ENCODE measurements around the gene SHB. TPM values are rescaled to one million over a fixed set of nuclear protein-coding genes. Genes with fewer than 3 reads are reported as not detected.

Gene SHB
- total RNA-seq, 1 experiment from 2014 or later = 29.6 TPM

- intact Hi-C loops (cut with micrococcal nuclease) = no loop called here
- Mint-ChIP-seq H3K4me3 (ENCODE audit: unreplicated experiment) (no peak overlapping the region), H3K27ac (ENCODE audit: low read depth, unreplicated experiment) (peak overlapping the region; percentile 67)
Observed at GRCh38 chr9:37937366-37937765, 131.7 kb downstream of the SHB start.

GRCh38 chr9:37936965-37937364 lies 132.1 kb downstream of the SHB start:
- intact Hi-C loops (cut with micrococcal nuclease) = no loop called here
- peaks cover 24% of the 10 kb centered on the region for H3K4me1 Mint-ChIP-seq (ENCODE audit: insufficient read depth, unreplicated experiment)
- H3K4me3 Mint-ChIP-seq (ENCODE audit: unreplicated experiment) = no peak overlapping the region

More at GRCh38 chr9:37937366-37937765, 131.7 kb downstream of the SHB start:
- ChIA-PET CTCF (interaction anchor here (1.0 to 1.7 kb wide), 5 partner anchors 16 to 56 kb away, joined by 3 to 5 read pairs (median 4); no protein-coding TSS in a partner anchor), POLR2A (interaction anchor here (1.8 to 2.2 kb wide), 2 partner anchors 15 to 19 kb away, joined by 4 to 7 read pairs; no protein-coding TSS in a partner anchor)
- no peak for DNase-seq (ENCODE audit: unreplicated experiment)
- peaks cover 24% of the 10 kb centered on the region for H3K4me1 Mint-ChIP-seq (ENCODE audit: insufficient read depth, unreplicated experiment)
- no peaks in the 10 kb centered on the region for H3K9me3 Mint-ChIP-seq (ENCODE audit: unreplicated experiment)
- H3K36me3 Mint-ChIP-seq (ENCODE audit: insufficient read depth, unreplicated experiment) = peaks cover 10% of the 10 kb centered on the region
- H3K27me3 Mint-ChIP-seq (ENCODE audit: insufficient read depth, unreplicated experiment) = no peaks in the 10 kb centered on the region
- no peak for TF ChIP-seq CTCF (IDR thresholded peaks at IDR 0.05; ENCODE audit: unreplicated experiment)
- BruUV-seq (replicated peaks) = no TSS peak

GRCh38 chr9:37936376-37936775 lies 132.7 kb downstream of the SHB start:
- H3K27ac Mint-ChIP-seq (ENCODE audit: low read depth, unreplicated experiment) = peak overlapping the region; percentile 67
- H3K9me3 Mint-ChIP-seq (ENCODE audit: unreplicated experiment) = no peaks in the 10 kb centered on the region
- H3K27me3 Mint-ChIP-seq (ENCODE audit: insufficient read depth, unreplicated experiment) = no peaks in the 10 kb centered on the region
- no peak for TF ChIP-seq CTCF (IDR thresholded peaks at IDR 0.05; ENCODE audit: unreplicated experiment)
- DNase-seq (ENCODE audit: unreplicated experiment) = peak; percentile 44
- BruUV-seq (replicated peaks) = no TSS peak
- intact Hi-C loops (cut with micrococcal nuclease) = no loop called here
- POLR2A ChIA-PET = interaction anchor here (0.6 to 2.2 kb wide), 3 partner anchors 15 to 46 kb away, joined by 3 to 7 read pairs (median 4); no protein-coding TSS in a partner anchor
- H3K4me1 Mint-ChIP-seq (ENCODE audit: insufficient read depth, unreplicated experiment) = peaks cover 24% of the 10 kb centered on the region
- CTCF ChIA-PET = interaction anchor here (0.6 to 1.7 kb wide), 6 partner anchors 10 to 131 kb away, joined by 3 to 5 read pairs (median 4); no protein-coding TSS in a partner anchor
- H3K4me3 Mint-ChIP-seq (ENCODE audit: unreplicated experiment) = no peak overlapping the region
- peaks cover 10% of the 10 kb centered on the region for H3K36me3 Mint-ChIP-seq (ENCODE audit: insufficient read depth, unreplicated experiment)

More at GRCh38 chr9:37936965-37937364, 132.1 kb downstream of the SHB start:
- no peak for TF ChIP-seq CTCF (IDR thresholded peaks at IDR 0.05; ENCODE audit: unreplicated experiment)
- ChIA-PET POLR2A (interaction anchor here (1.8 to 2.2 kb wide), 2 partner anchors 15 to 20 kb away, joined by 4 to 7 read pairs; no protein-coding TSS in a partner anchor), CTCF (interaction anchor here (0.6 to 1.7 kb wide), 7 partner anchors 16 to 130 kb away, joined by 3 to 5 read pairs (median 4); no protein-coding TSS in a partner anchor)
- BruUV-seq (replicated peaks) = no TSS peak
- no peaks in the 10 kb centered on the region for H3K27me3 Mint-ChIP-seq (ENCODE audit: insufficient read depth, unreplicated experiment)
- peaks cover 10% of the 10 kb centered on the region for H3K36me3 Mint-ChIP-seq (ENCODE audit: insufficient read depth, unreplicated experiment)
- H3K27ac Mint-ChIP-seq (ENCODE audit: low read depth, unreplicated experiment) = peak overlapping the region; percentile 67
- no peaks in the 10 kb centered on the region for H3K9me3 Mint-ChIP-seq (ENCODE audit: unreplicated experiment)
- peak; percentile 65 for DNase-seq (ENCODE audit: unreplicated experiment)

- H3K4me1 Mint-ChIP-seq (ENCODE audit: insufficient read depth, unreplicated experiment) = peaks cover 24% of the 10 kb centered on the region
- H3K9me3 Mint-ChIP-seq (ENCODE audit: unreplicated experiment) = no peaks in the 10 kb centered on the region
- H3K4me3 Mint-ChIP-seq (ENCODE audit: unreplicated experiment) = no peak overlapping the region
- CTCF ChIA-PET = interaction anchor here (1.0 to 3.7 kb wide), 2 partner anchors 9 to 13 kb away, joined by 3 to 22 read pairs; no protein-coding TSS in a partner anchor
- peaks cover 10% of the 10 kb centered on the region for H3K36me3 Mint-ChIP-seq (ENCODE audit: insufficient read depth, unreplicated experiment)
- H3K27me3 Mint-ChIP-seq (ENCODE audit: insufficient read depth, unreplicated experiment) = no peaks in the 10 kb centered on the region
- no peak overlapping the region for H3K27ac Mint-ChIP-seq (ENCODE audit: low read depth, unreplicated experiment)
- BruUV-seq (replicated peaks) = no TSS peak
- no peak for TF ChIP-seq CTCF (IDR thresholded peaks at IDR 0.05; ENCODE audit: unreplicated experiment)
- POLR2A ChIA-PET = no interaction called here
- no peak for DNase-seq (ENCODE audit: unreplicated experiment)
- intact Hi-C loops (cut with micrococcal nuclease) = no loop called here
Observed at GRCh38 chr9:37935096-37935495, 133.9 kb downstream of the SHB start.
